ENCODE results near the gene SEC63.

DNA sequence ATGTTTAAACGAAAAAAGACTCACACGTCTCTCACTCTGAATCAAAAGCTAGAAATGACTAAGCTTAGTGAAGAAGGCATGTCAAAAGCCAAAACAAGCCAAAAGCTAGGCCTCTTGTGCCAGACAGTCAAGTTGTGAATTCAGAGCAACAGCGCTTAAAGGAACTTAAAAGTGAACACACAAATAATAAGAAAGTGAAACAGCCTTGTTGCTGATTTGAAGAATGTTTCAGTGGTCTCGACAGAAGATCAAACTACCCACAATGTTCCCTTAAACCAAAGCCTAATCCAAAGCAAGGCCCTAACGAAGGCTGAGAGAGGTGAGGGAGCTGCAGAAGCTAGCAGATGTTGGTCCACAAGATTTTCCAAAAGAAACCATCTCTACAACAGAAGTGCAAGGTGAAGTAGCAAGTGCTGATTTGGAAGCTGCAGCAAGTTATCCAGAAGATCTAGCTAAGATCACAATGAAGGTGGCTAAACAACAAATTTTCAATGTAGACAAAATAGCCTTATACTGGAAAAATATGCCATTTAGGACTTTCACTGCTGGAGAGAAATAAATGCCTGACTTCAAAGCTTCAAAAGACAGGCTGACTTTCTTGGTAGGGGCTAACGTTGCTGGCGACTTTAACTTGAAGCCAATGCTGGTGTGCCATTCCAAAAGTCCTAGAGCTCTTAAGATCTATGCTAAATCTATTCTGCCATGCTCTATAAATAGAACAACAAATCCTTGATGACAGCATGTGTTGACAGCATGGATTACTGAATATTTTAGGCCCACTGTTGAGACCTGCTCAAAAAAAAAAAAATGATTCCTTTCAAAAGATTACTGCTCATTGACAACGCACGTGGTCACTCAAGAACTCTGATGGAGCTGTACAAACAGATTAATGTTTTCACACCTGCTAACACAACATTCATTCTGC lies 40.3 kb downstream of the SEC63 start:
- no peak for TF ChIP-seq POLR2A (IDR thresholded peaks at IDR 0.05; ENCODE audit: low read depth, low read length)
- no peak for TF ChIP-seq POLR2AphosphoS5 (IDR thresholded peaks at IDR 0.05; ENCODE audit: low read depth, low read length)
- TF ChIP-seq POU2F2 (IDR thresholded peaks at IDR 0.05; ENCODE audit: low read depth, low read length), result no peak
- no peak for TF ChIP-seq TAF1 (IDR thresholded peaks at IDR 0.05; ENCODE audit: low read depth, low read length)
